SK-N-SH (cell line): Measurements from ENCODE around the gene PI4K2A. TPM values are rescaled to one million over a fixed set of nuclear protein-coding genes. Genes with fewer than 3 reads are reported as not detected.

Experiments
- CTCF ChIA-PET: fragments of 300-600, 350-600 bp; formaldehyde crosslinking; extraction: SDS; loops from one replicate; lab custom pipeline; 2021; lab: Yijun Ruan, JAX
- POLR2A ChIA-PET: fragments of 350-600 bp; sonication (Branson Sonifier 250); formaldehyde crosslinking; extraction: SDS; loops from one replicate; lab custom pipeline; 2020; ENCODE audit warnings: antibody characterized with exemption, inconsistent platforms; lab: Yijun Ruan, JAX
- DNase-seq: peaks from one replicate; pipeline ENCODE4 v3.0.0; 2012
- H2AFZ ChIP-seq: fragments of 200-600 bp; sonication (generic); 2 replicates; pipeline ENCODE4 v1.8.1; 2016; ENCODE audit warnings: antibody characterized with exemption, mild to moderate bottlenecking, low read depth
- H3F3A ChIP-seq: fragments of 200-600 bp; sonication (generic); replicated peaks from 2 replicates; pipeline ENCODE3; 2016; ENCODE audit warnings: antibody characterized with exemption, mild to moderate bottlenecking; ENCODE audit not compliant: insufficient read depth
- H3K27ac ChIP-seq, 2 experiments: fragments of 200-500 bp in 1 of 2; fragments of 200-600 bp in 1 of 2; sonication (Bioruptor generic) in 1 of 2; sonication (generic), shearing (Covaris generic) in 1 of 2; 2 replicates each; pipeline versions ENCODE4 v1.5.1 to v1.6.1; 2014 to 2016; ENCODE audit warnings: low read depth in 2 of 2, inconsistent platforms in 1 of 2, low read length in 1 of 2, mild to moderate bottlenecking in 1 of 2, mixed read lengths in 1 of 2
- H3K27me3 ChIP-seq: fragments of 200-600 bp; sonication (generic), shearing (Covaris generic); 2 replicates; pipeline ENCODE4 v1.6.1; 2016; ENCODE audit warnings: mixed run types; ENCODE audit not compliant: insufficient read depth
- H3K36me3 ChIP-seq, 2 experiments: fragments of 200-500 bp in 1 of 2; fragments of 200-600 bp in 1 of 2; sonication (Bioruptor generic) in 1 of 2; sonication (generic) in 1 of 2; replicated peaks in 1 of 2; 2 replicates each; pipeline versions ENCODE3 to v1.5.1; 2014 to 2016; ENCODE audit warnings: low read length in 1 of 2, mild to moderate bottlenecking in 1 of 2; ENCODE audit not compliant: insufficient read depth in 2 of 2, control insufficient read depth in 1 of 2
- H3K4me1 ChIP-seq, 2 experiments: fragments of 200-500 bp in 1 of 2; fragments of 200-600 bp in 1 of 2; sonication (Bioruptor generic) in 1 of 2; sonication (generic), shearing (Covaris generic) in 1 of 2; 2 replicates each; pipeline versions ENCODE4 v1.5.1 to v1.6.1; 2014 to 2016; ENCODE audit warnings: low read depth in 1 of 2, low read length in 1 of 2, mixed run types in 1 of 2; ENCODE audit not compliant: insufficient read depth in 2 of 2, control insufficient read depth in 1 of 2
- H3K4me2 ChIP-seq: fragments of 200-600 bp; sonication (generic), shearing (Covaris generic); 2 replicates; pipeline ENCODE4 v1.6.1; 2017; ENCODE audit warnings: mixed run types
- H3K4me3 ChIP-seq, 2 experiments: fragments of 200-500 bp in 1 of 2; fragments of 200-600 bp in 1 of 2; sonication (Bioruptor generic) in 1 of 2; sonication (generic), shearing (Covaris generic) in 1 of 2; 2 replicates each; pipeline versions ENCODE4 v1.5.1 to v1.8.1; 2014 to 2016; ENCODE audit warnings: low read depth in 2 of 2, inconsistent platforms in 1 of 2, low read length in 1 of 2, mild to moderate bottlenecking in 1 of 2, mixed read lengths in 1 of 2, moderate library complexity in 1 of 2
- H3K79me2 ChIP-seq: fragments of 200-600 bp; sonication (generic); 2 replicates; pipeline ENCODE4 v1.8.1; 2017; ENCODE audit warnings: mild to moderate bottlenecking; ENCODE audit not compliant: insufficient read depth
- H3K9ac ChIP-seq: fragments of 200-600 bp; sonication (generic); 2 replicates; pipeline ENCODE4 v1.6.1; 2017; ENCODE audit warnings: mixed run types
- H3K9me2 ChIP-seq: fragments of 200-600 bp; sonication (generic); 2 replicates; pipeline ENCODE4 v1.6.1; 2017; ENCODE audit warnings: mixed run types
- H3K9me3 ChIP-seq: fragments of 200-600 bp; sonication (generic); 2 replicates; pipeline ENCODE4 v1.6.1; 2017; ENCODE audit warnings: mixed run types, mild to moderate bottlenecking, moderate library complexity
- H4K20me1 ChIP-seq: fragments of 200-600 bp; sonication (generic); 2 replicates; pipeline ENCODE4 v1.6.1; 2017; ENCODE audit warnings: mild to moderate bottlenecking, mixed run types; ENCODE audit not compliant: insufficient read depth
- ELF1 ChIP-seq: IDR thresholded peaks from 2 replicates; pipeline ENCODE4 v1.4.0; 2012
- EP300 ChIP-seq, 2 experiments: IDR thresholded peaks; 2 replicates each; pipeline versions ENCODE4 v1.4.0 to v1.6.1; 2012; ENCODE audit warnings: borderline replicate concordance in 1 of 2, low read depth in 1 of 2, low read length in 1 of 2
- EZH2phosphoT487 ChIP-seq: fragments of 200-600 bp; sonication (generic); IDR thresholded peaks from 2 replicates; pipeline ENCODE4 v1.6.1; 2017; ENCODE audit warnings: low read depth, mixed run types, mild to moderate bottlenecking, antibody characterized with exemption, moderate library complexity, borderline replicate concordance
- FOXJ3 ChIP-seq: sonication (generic); formaldehyde crosslinking; IDR thresholded peaks from 2 replicates; pipeline ENCODE4 v1.5.1; 2020; ENCODE audit warnings: mild to moderate bottlenecking, missing genetic modification reagents
- GATA2 ChIP-seq: sonication (generic); formaldehyde crosslinking; IDR thresholded peaks from 2 replicates; pipeline ENCODE4 v1.5.0; 2020; ENCODE audit warnings: mild to moderate bottlenecking, missing genetic modification reagents
- JUND ChIP-seq: IDR thresholded peaks from 2 replicates; pipeline ENCODE4 v1.4.0; 2012
- MAX ChIP-seq: IDR thresholded peaks from 2 replicates; pipeline ENCODE4 v1.4.0; 2012; ENCODE audit warnings: low read depth
- MEF2A ChIP-seq: IDR thresholded peaks from 2 replicates; pipeline ENCODE4 v1.4.0; 2012; ENCODE audit warnings: low read depth, borderline replicate concordance
- MXI1 ChIP-seq: IDR thresholded peaks from 2 replicates; pipeline ENCODE4 v1.6.1; 2012; ENCODE audit warnings: mild to moderate bottlenecking, low read depth, low read length, improper control_type of control experiment
- NFIC ChIP-seq: IDR thresholded peaks from 2 replicates; pipeline ENCODE4 v1.4.0; 2012; ENCODE audit warnings: borderline replicate concordance
- POLR2AphosphoS5 ChIP-seq: IDR thresholded peaks from 2 replicates; pipeline ENCODE4 v1.6.1; 2012; ENCODE audit warnings: low read depth, low read length
- RAD21 ChIP-seq: IDR thresholded peaks from 2 replicates; pipeline ENCODE4 v1.6.1; 2012; ENCODE audit warnings: mild to moderate bottlenecking, low read length
- RCOR1 ChIP-seq: fragments of 150-350 bp; IDR thresholded peaks from 2 replicates; pipeline ENCODE4 v1.6.1; 2017; ENCODE audit warnings: antibody characterized with exemption, low read length
- RFX5 ChIP-seq: IDR thresholded peaks from 2 replicates; pipeline ENCODE4 v1.6.1; 2012; ENCODE audit warnings: mild to moderate bottlenecking, improper control_type of control experiment, low read length
- SIN3A ChIP-seq: IDR thresholded peaks from 2 replicates; pipeline ENCODE4 v1.6.1; 2012; ENCODE audit warnings: low read depth, mild to moderate bottlenecking, low read length, moderate library complexity, borderline replicate concordance
- TCF12 ChIP-seq: IDR thresholded peaks from 2 replicates; pipeline ENCODE4 v1.4.0; 2012
- USF1 ChIP-seq: IDR thresholded peaks from 2 replicates; pipeline ENCODE4 v1.4.0; 2012; ENCODE audit warnings: low read depth, borderline replicate concordance
- YY1 ChIP-seq: IDR thresholded peaks from 2 replicates; pipeline ENCODE4 v1.4.0; 2012; ENCODE audit warnings: low read depth, mild to moderate bottlenecking
- ZBTB33 ChIP-seq: IDR thresholded peaks from 2 replicates; pipeline ENCODE4 v1.4.0; 2012; ENCODE audit warnings: low read depth, borderline replicate concordance
- WGBS: methylation state at CpG from one replicate; pipeline ENCODE4 v1.1.6; 2017; ENCODE audit warnings: low lambda C conversion rate; 5-methylcytosine and 5-hydroxymethylcytosine counted together
- polyA plus RNA-seq, 3 experiments: library from polyadenylated mRNA; depleted of rRNA; stranded (reverse); fragments of >200 nt; gene quantifications; 2 replicates each; pipeline ENCODE4 v1.2.3, GENCODE V29; 2012

The PI4K2A gene
- polyA plus RNA-seq, 1 of the 3 experiments (the other 2 are of a cell fraction), result 23.8 TPM

- no peak for TF ChIP-seq ELF1
- no peak for TF ChIP-seq FOXJ3 (CRISPR knock-in tag)
- TF ChIP-seq RCOR1, result no peak
- TF ChIP-seq SIN3A, result no peak
- no peak for TF ChIP-seq ZBTB33
- no peak for TF ChIP-seq RAD21
- no peak for TF ChIP-seq EZH2phosphoT487
- no peak for TF ChIP-seq TCF12
- POLR2A ChIA-PET, result interaction anchor here (0.6 kb wide), 1 partner anchor 25 kb away, joined by 3 read pairs; the partner anchor contains the start of gene AVPI1
Observed at GRCh38 chr10:97711640-97712572, 71.4 kb downstream of the PI4K2A start.

GRCh38 chr10:97713339-97713825, 72.9 kb downstream of the PI4K2A start, which contains the start of gene MARVELD1:
MARVELD1 (plus strand) TSS chr10:97713730; CDS start chr10:97713877, 147 bp downstream.
- Histone ChIP-seq H3K4me3 (peak within 1 kb of the TSS; percentile 64 to 71), H3K27me3 (no peaks in the 10 kb centered on the region), H3K4me1 (peaks cover 19 to 20% of the 10 kb centered on the region in 2 experiments; a peak in 3 of 4 replicates), H3K36me3 (peaks cover 16 to 21% of the 10 kb centered on the region in 2 experiments), H3K27ac (peak within 1 kb of the TSS; percentile 69 to 84), H3K4me2 (peak within 1 kb of the TSS; percentile 90), H4K20me1 (peaks cover 22% of the 10 kb centered on the region), H3K9me3 (no peaks in the 10 kb centered on the region), H3K9ac (peak within 1 kb of the TSS; percentile 86), H3F3A (peaks cover 3% of the 10 kb centered on the region), H3K79me2 (peaks cover 32% of the 10 kb centered on the region), H2AFZ (peak within 1 kb of the TSS; percentile 91), H3K9me2 (no peaks in the 10 kb centered on the region)
- TF ChIP-seq RAD21 (no peak), RFX5 (no peak), YY1 (0 out of 2 replicates have a peak, but pooled peaks have one; percentile 49), NFIC (peak; percentile 28; the same call in 1 of the 2 replicates), SIN3A (peak; percentile 35; the same call in 1 of the 2 replicates), GATA2 (CRISPR knock-in tag) (peak; percentile 67), FOXJ3 (CRISPR knock-in tag) (no peak), MAX (no peak), POLR2AphosphoS5 (peak; percentile 62), JUND (no peak), USF1 (no peak), TCF12 (no peak), ELF1 (0 out of 2 replicates have a peak, but pooled peaks have one; percentile 29), RCOR1 (no peak), EP300 (IDR thresholded peaks at IDR 0.05; ENCODE audit: borderline replicate concordance in 1 of 2, low read depth in 1 of 2, low read length in 1 of 2) (0 out of 4 replicates have a peak, but pooled peaks of 1 of the 2 experiments have one; percentile 6), MXI1 (no peak; the same call in 1 of the 2 replicates), MEF2A (no peak)
- POLR2A ChIA-PET, result interaction anchor here (1.0 to 2.7 kb wide), 4 partner anchors 10 to 75 kb away, joined by 3 to 21 read pairs (median 4); partner anchors contain the start of gene AVPI1
- DNase-seq, result peak; percentile 91
- CTCF ChIA-PET, result interaction anchor here (0.8 to 25.0 kb wide), 10 partner anchors 9 to 201 kb away, joined by 3 to 687 read pairs (median 7); partner anchors contain the start of genes ANKRD2 and ZFYVE27
- 6% methylated on average over 34 of the region's 37 CpGs for WGBS

More at GRCh38 chr10:97711640-97712572, 71.4 kb downstream of the PI4K2A start:
- H3K79me2 ChIP-seq, result peaks cover 26% of the 10 kb centered on the region
- H3K4me2 ChIP-seq, result no peak overlapping the region
- H3K9me3 ChIP-seq, result no peaks in the 10 kb centered on the region
- peaks cover under 1% of the 10 kb centered on the region for H3F3A ChIP-seq
- H3K27ac ChIP-seq, result no peak overlapping the region
- WGBS, result 92% methylated on average over 9 of the region's 9 CpGs
- peaks cover 19 to 24% of the 10 kb centered on the region in 2 experiments; a peak in 3 of 4 replicates for H3K4me1 ChIP-seq
- DNase-seq, result no peak
- peaks cover 20% of the 10 kb centered on the region for H4K20me1 ChIP-seq
- no peaks in the 10 kb centered on the region for H3K9me2 ChIP-seq
- CTCF ChIA-PET, result interaction anchor here (0.9 to 25.0 kb wide), 9 partner anchors 7 to 140 kb away, joined by 3 to 687 read pairs (median 7); partner anchors contain the start of genes ANKRD2, AVPI1, PI4K2A and ZFYVE27
- no peak overlapping the region for H3K9ac ChIP-seq
- H3K27me3 ChIP-seq, result no peaks in the 10 kb centered on the region
- peaks cover 6 to 9% of the 10 kb centered on the region in 2 experiments for H3K36me3 ChIP-seq
- H2AFZ ChIP-seq, result no peak overlapping the region
- no peak overlapping the region for H3K4me3 ChIP-seq
